Natural killer cell (primary cell): ENCODE data around the gene WFIKKN2. TPM values are rescaled to one million over a fixed set of nuclear protein-coding genes. Genes with fewer than 3 reads are reported as not detected.

Source experiments
- ATAC-seq, 3 donors: fragments of 150-1000 bp in 2 of 3; fragments of 200-7000 bp in 1 of 3; cut with Tn5 transposase; 1 replicate in 1 of 3; 2 replicates in 2 of 3; pipeline ENCODE4 v1.10.0; 2021; ENCODE audit warnings: mild to moderate bottlenecking in 2 of 3, moderate library complexity in 2 of 3
- DNase-seq, 2 donors: peaks; one replicate each; pipeline versions ENCODE4 v3.0.0 to v3.0.0-alpha.2; 2013 to 2021; ENCODE audit warnings: mixed read lengths in 1 of 2
- H3K27ac ChIP-seq: one replicate; pipeline ENCODE4 v1.5.1; 2013; ENCODE audit warnings: mild to moderate bottlenecking, low read length
- H3K27me3 ChIP-seq: one replicate; pipeline ENCODE4 v1.6.1; 2013; ENCODE audit warnings: low read length; ENCODE audit not compliant: control insufficient read depth, insufficient read depth
- H3K36me3 ChIP-seq: one replicate; pipeline ENCODE4 v1.6.1; 2013; ENCODE audit warnings: low read length; ENCODE audit not compliant: control insufficient read depth, insufficient read depth
- H3K4me1 ChIP-seq: one replicate; pipeline ENCODE4 v1.6.1; 2013; ENCODE audit warnings: low read length; ENCODE audit not compliant: control insufficient read depth, insufficient read depth
- H3K4me3 ChIP-seq: one replicate; pipeline ENCODE4 v1.5.1; 2013; ENCODE audit warnings: low read length
- H3K9me3 ChIP-seq: one replicate; pipeline ENCODE4 v1.6.1; 2013; ENCODE audit warnings: low read length; ENCODE audit not compliant: control insufficient read depth, insufficient read depth
- H3K27ac Mint-ChIP-seq, 2 donors: one replicate each; pipeline ENCODE4 v1.8.0; 2022; ENCODE audit warnings: mild to moderate bottlenecking in 2 of 2, mixed read lengths in 2 of 2, moderate library complexity in 1 of 2
- H3K27me3 Mint-ChIP-seq, 2 donors: one replicate each; pipeline ENCODE4 v1.8.0; 2022; ENCODE audit warnings: low read depth in 2 of 2, mixed read lengths in 2 of 2
- H3K36me3 Mint-ChIP-seq: one replicate; pipeline ENCODE4 v1.8.0; 2022; ENCODE audit warnings: mixed read lengths
- H3K4me1 Mint-ChIP-seq, 2 donors: one replicate each; pipeline ENCODE4 v1.8.0; 2022; ENCODE audit warnings: mixed read lengths in 2 of 2
- H3K4me3 Mint-ChIP-seq: one replicate; pipeline ENCODE4 v1.8.0; 2022; ENCODE audit warnings: mild to moderate bottlenecking, moderate library complexity, mixed read lengths
- H3K9me3 Mint-ChIP-seq, 2 donors: one replicate each; pipeline ENCODE4 v1.8.0; 2022; ENCODE audit warnings: mixed read lengths in 2 of 2
- WGBS: methylation state at CpG from one replicate; pipeline ENCODE4 v1.1.7; 2013; ENCODE audit warnings: missing lambda C conversion rate; ENCODE audit not compliant: insufficient coverage; 5-methylcytosine and 5-hydroxymethylcytosine counted together
- intact Hi-C: fragments of 100-400 bp; cut with micrococcal nuclease; formaldehyde crosslinking; loops from one replicate; pipeline ENCODE4 v1.14.2; 2022
- total RNA-seq, 4 donors: library from RNA; stranded (reverse); fragments of 120-200 nt in 1 of 4; gene quantifications; one replicate each; pipeline versions ENCODE4 v1.2.3 to v1.2.4, GENCODE V29; 2013 to 2022
- TF ChIP-seq, protein P1 (sequence below): fragments of 200-600 bp; IDR thresholded peaks from one replicate; pipeline ENCODE4 v1.8.0; 2022; ENCODE audit warnings: antibody characterized with exemption

Gene WFIKKN2
- total RNA-seq, 3 donors from 2014 or later (not counting 1 experiment from before 2014, with no cell fraction given): not detected

DNA sequence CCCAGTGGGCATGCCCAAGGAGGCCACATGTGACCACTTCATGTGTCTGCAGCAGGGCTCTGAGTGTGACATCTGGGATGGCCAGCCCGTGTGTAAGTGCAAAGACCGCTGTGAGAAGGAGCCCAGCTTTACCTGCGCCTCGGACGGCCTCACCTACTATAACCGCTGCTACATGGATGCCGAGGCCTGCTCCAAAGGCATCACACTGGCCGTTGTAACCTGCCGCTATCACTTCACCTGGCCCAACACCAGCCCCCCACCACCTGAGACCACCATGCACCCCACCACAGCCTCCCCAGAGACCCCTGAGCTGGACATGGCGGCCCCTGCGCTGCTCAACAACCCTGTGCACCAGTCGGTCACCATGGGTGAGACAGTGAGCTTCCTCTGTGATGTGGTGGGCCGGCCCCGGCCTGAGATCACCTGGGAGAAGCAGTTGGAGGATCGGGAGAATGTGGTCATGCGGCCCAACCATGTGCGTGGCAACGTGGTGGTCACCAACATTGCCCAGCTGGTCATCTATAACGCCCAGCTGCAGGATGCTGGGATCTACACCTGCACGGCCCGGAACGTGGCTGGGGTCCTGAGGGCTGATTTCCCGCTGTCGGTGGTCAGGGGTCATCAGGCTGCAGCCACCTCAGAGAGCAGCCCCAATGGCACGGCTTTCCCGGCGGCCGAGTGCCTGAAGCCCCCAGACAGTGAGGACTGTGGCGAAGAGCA is 4.4 kb downstream of the WFIKKN2 start:
- WGBS: 93% methylated on average over 29 of the region's 29 CpGs
- H3K4me1 ChIP-seq: peaks cover 3% of the 10 kb centered on the region
- Mint-ChIP-seq H3K4me1 (no peaks in the 10 kb centered on the region), H3K27ac (no peak overlapping the region), H3K4me3 (no peak overlapping the region), H3K36me3 (no peaks in the 10 kb centered on the region), H3K27me3 (peaks cover 7 to 8% of the 10 kb centered on the region in 2 donors), H3K9me3 (no peaks in the 10 kb centered on the region)
- H3K36me3 ChIP-seq: no peaks in the 10 kb centered on the region
- no peak for ATAC-seq
- no peaks in the 10 kb centered on the region for H3K27me3 ChIP-seq
- TF ChIP-seq, protein P1, sequence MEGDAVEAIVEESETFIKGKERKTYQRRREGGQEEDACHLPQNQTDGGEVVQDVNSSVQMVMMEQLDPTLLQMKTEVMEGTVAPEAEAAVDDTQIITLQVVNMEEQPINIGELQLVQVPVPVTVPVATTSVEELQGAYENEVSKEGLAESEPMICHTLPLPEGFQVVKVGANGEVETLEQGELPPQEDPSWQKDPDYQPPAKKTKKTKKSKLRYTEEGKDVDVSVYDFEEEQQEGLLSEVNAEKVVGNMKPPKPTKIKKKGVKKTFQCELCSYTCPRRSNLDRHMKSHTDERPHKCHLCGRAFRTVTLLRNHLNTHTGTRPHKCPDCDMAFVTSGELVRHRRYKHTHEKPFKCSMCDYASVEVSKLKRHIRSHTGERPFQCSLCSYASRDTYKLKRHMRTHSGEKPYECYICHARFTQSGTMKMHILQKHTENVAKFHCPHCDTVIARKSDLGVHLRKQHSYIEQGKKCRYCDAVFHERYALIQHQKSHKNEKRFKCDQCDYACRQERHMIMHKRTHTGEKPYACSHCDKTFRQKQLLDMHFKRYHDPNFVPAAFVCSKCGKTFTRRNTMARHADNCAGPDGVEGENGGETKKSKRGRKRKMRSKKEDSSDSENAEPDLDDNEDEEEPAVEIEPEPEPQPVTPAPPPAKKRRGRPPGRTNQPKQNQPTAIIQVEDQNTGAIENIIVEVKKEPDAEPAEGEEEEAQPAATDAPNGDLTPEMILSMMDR: no peak
- intact Hi-C loops: loop anchor here (5.0 kb wide), 1 partner anchor 57 kb away; no protein-coding TSS in a partner anchor
- DNase-seq: no peak
- H3K27ac ChIP-seq: no peak overlapping the region
- no peaks in the 10 kb centered on the region for H3K9me3 ChIP-seq
- no peak overlapping the region for H3K4me3 ChIP-seq

DNA sequence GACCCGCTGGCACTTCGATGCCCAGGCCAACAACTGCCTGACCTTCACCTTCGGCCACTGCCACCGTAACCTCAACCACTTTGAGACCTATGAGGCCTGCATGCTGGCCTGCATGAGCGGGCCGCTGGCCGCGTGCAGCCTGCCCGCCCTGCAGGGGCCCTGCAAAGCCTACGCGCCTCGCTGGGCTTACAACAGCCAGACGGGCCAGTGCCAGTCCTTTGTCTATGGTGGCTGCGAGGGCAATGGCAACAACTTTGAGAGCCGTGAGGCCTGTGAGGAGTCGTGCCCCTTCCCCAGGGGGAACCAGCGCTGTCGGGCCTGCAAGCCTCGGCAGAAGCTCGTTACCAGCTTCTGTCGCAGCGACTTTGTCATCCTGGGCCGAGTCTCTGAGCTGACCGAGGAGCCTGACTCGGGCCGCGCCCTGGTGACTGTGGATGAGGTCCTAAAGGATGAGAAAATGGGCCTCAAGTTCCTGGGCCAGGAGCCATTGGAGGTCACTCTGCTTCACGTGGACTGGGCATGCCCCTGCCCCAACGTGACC is 5.0 kb downstream of the WFIKKN2 start:
- Mint-ChIP-seq H3K27ac (no peak overlapping the region), H3K4me1 (no peaks in the 10 kb centered on the region), H3K4me3 (no peak overlapping the region), H3K36me3 (no peaks in the 10 kb centered on the region), H3K27me3 (peaks cover 6 to 7% of the 10 kb centered on the region in 2 donors), H3K9me3 (no peaks in the 10 kb centered on the region)
- ATAC-seq (no peak), DNase-seq (no peak)
- no peaks in the 10 kb centered on the region for H3K27me3 ChIP-seq
- H3K9me3 ChIP-seq: no peaks in the 10 kb centered on the region
- intact Hi-C loops: loop anchor here (5.0 kb wide), 1 partner anchor 58 kb away; no protein-coding TSS in a partner anchor
- TF ChIP-seq, protein P1: no peak
- no peaks in the 10 kb centered on the region for H3K36me3 ChIP-seq
- H3K4me1 ChIP-seq: peaks cover 3% of the 10 kb centered on the region
- no peak overlapping the region for H3K27ac ChIP-seq
- 90% methylated on average over 29 of the region's 29 CpGs for WGBS
- H3K4me3 ChIP-seq: no peak overlapping the region

DNA sequence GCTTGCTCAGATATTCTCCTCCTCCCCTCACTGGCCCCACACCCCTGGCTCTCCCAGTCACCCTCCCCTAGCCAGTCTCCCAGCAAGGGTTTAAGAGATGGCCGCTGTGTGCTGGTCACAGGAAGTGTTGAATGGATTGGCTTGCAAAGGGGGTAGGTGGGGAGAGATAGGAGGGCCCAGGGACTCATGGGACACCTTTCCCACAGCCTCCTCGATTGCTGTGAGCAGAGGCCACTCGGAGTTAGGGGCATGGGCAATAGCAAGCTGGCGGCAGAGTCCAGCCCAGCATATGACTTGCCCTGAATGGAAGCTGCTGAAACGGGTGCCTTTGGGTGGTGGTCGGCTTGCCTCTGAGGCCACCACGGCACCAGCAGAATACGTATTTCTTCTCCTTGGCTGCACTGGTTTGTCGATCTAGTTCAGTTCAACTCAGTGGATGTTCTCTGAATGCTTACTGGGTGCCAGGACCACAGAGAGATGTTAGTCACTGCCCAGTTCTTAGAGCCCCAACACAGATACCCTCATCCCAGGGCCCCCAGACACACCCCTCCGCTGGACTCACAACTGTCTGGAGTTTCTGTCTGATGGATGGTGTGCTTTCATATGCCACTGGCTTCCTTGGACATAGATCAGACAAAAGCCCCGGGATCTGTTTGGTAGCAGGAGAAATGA is 6.0 kb downstream of the WFIKKN2 start:
- no peak for DNase-seq
- H3K36me3 ChIP-seq: no peaks in the 10 kb centered on the region
- no peaks in the 10 kb centered on the region for H3K4me1 Mint-ChIP-seq
- no peaks in the 10 kb centered on the region for H3K9me3 ChIP-seq
- no peak overlapping the region for H3K27ac ChIP-seq
- H3K27me3 Mint-ChIP-seq: no peaks in the 10 kb centered on the region
- intact Hi-C loops: loop anchor here (5.0 kb wide), 1 partner anchor 59 kb away; no protein-coding TSS in a partner anchor
- no peak overlapping the region for H3K4me3 ChIP-seq
- TF ChIP-seq, protein P1: no peak
- H3K9me3 Mint-ChIP-seq: no peaks in the 10 kb centered on the region
- peaks cover 3% of the 10 kb centered on the region for H3K4me1 ChIP-seq
- H3K4me3 Mint-ChIP-seq: no peak overlapping the region
- no peaks in the 10 kb centered on the region for H3K36me3 Mint-ChIP-seq
- WGBS: 78% methylated on average over 11 of the region's 11 CpGs
- no peaks in the 10 kb centered on the region for H3K27me3 ChIP-seq
- ATAC-seq: no peak
- no peak overlapping the region for H3K27ac Mint-ChIP-seq
